SK-N-SH treated with all-trans-retinoic acid at 6 μM for 48 hours (cell line): ENCODE measurements around the gene CCDC93.

Experiments
- CREB5 ChIP-seq: fragments of 250-450 bp; sonication (Bioruptor Pico); IDR thresholded peaks from 2 replicates; pipeline ENCODE4 v1.5.1; 2020; ENCODE audit warnings: low read depth, mild to moderate bottlenecking, moderate library complexity
- CSDC2 ChIP-seq: fragments of 250-450 bp; sonication (Bioruptor Pico); IDR thresholded peaks from 2 replicates; pipeline ENCODE4 v1.5.0; 2020; ENCODE audit warnings: mild to moderate bottlenecking, moderate library complexity
- CSRNP3 ChIP-seq: fragments of 250-450 bp; sonication (Bioruptor Pico); IDR thresholded peaks from 2 replicates; pipeline ENCODE4 v1.5.1; 2021; ENCODE audit warnings: mild to moderate bottlenecking, moderate library complexity
- PATZ1 ChIP-seq: fragments of 250-450 bp; sonication (Bioruptor Pico); IDR thresholded peaks from 2 replicates; pipeline ENCODE4 v1.8.0; 2020; ENCODE audit warnings: mild to moderate bottlenecking, moderate library complexity, borderline replicate concordance
- RARB ChIP-seq: fragments of 250-450 bp; sonication (Bioruptor Pico); IDR thresholded peaks from 2 replicates; pipeline ENCODE4 v1.8.0; 2021; ENCODE audit warnings: mild to moderate bottlenecking, moderate library complexity
- SNAI2 ChIP-seq: fragments of 250-450 bp; sonication (Bioruptor Pico); IDR thresholded peaks from 2 replicates; pipeline ENCODE4 v1.5.0; 2020; ENCODE audit warnings: mild to moderate bottlenecking, moderate library complexity
- TOX ChIP-seq: fragments of 250-450 bp; sonication (Bioruptor Pico); IDR thresholded peaks from 2 replicates; pipeline ENCODE4 v1.8.0; 2021; ENCODE audit warnings: mild to moderate bottlenecking, moderate library complexity, borderline replicate concordance
- TSHZ2 ChIP-seq: fragments of 250-450 bp; sonication (Bioruptor Pico); IDR thresholded peaks from 2 replicates; pipeline ENCODE4 v1.5.0; 2020; ENCODE audit warnings: mild to moderate bottlenecking, moderate library complexity
- ZC3H10 ChIP-seq: fragments of 250-450 bp; sonication (Bioruptor Pico); IDR thresholded peaks from 2 replicates; pipeline ENCODE4 v1.5.1; 2021; ENCODE audit warnings: mild to moderate bottlenecking, moderate library complexity
- ZFP30 ChIP-seq: fragments of 450-650 bp; formaldehyde crosslinking; IDR thresholded peaks from 2 replicates; pipeline ENCODE4 v1.5.0; 2022; ENCODE audit warnings: mild to moderate bottlenecking, moderate library complexity

DNA sequence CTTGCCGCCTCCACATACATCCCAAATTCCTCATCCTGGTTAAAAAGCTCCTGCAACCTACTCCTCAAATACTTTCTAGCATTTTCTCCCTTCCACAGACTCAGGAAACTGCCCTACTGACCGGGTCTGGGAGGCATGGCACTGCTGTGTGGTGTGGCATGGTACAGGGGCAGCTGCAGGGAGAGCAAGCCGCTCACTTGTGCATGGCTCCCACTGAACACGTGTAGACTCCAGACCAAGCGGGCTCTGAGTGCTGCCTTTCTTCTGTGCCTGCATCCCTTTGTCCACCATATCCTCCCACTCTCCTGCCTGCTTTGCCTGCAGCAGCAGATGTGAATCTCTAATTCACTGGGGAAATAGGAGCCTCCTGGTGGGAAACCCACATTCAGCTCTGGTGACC, 72.2 kb downstream of the CCDC93 start:
- TF ChIP-seq SNAI2 (CRISPR knock-in tag) (no peak), TOX (CRISPR knock-in tag) (no peak), CSDC2 (CRISPR knock-in tag) (no peak), PATZ1 (CRISPR knock-in tag) (no peak), RARB (no peak), CSRNP3 (no peak), CREB5 (CRISPR knock-in tag) (no peak), ZFP30 (CRISPR knock-in tag) (no peak), TSHZ2 (CRISPR knock-in tag) (no peak), ZC3H10 (CRISPR knock-in tag) (no peak)
